ENCODE data around the gene TFPI.

DNA sequence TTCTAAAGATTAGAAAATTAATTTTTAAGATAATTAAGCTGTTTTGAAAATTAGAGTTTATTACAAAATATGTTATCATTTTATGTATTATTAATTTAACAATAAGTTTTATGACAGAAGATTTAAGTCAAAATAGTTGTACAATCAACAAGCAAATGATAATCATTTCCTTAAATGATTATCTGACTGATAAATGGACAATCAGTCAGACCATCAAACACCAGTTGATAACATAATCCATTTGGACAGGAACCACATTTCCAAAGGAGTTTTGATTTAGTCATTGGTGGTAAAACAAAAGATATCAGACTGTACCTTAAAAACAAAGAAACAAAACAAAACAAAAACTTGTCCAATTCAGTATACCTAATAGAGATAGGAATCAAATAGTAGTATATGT lies 1.9 kb downstream of the TFPI start:
- TF ChIP-seq, protein P1, sequence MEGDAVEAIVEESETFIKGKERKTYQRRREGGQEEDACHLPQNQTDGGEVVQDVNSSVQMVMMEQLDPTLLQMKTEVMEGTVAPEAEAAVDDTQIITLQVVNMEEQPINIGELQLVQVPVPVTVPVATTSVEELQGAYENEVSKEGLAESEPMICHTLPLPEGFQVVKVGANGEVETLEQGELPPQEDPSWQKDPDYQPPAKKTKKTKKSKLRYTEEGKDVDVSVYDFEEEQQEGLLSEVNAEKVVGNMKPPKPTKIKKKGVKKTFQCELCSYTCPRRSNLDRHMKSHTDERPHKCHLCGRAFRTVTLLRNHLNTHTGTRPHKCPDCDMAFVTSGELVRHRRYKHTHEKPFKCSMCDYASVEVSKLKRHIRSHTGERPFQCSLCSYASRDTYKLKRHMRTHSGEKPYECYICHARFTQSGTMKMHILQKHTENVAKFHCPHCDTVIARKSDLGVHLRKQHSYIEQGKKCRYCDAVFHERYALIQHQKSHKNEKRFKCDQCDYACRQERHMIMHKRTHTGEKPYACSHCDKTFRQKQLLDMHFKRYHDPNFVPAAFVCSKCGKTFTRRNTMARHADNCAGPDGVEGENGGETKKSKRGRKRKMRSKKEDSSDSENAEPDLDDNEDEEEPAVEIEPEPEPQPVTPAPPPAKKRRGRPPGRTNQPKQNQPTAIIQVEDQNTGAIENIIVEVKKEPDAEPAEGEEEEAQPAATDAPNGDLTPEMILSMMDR (IDR thresholded peaks at IDR 0.05 in 2 of 3, conservative IDR thresholded peaks at IDR 0.05 in 1 of 3; ENCODE audit: borderline replicate concordance in 1 of 3, insufficient read depth in 1 of 3, low read depth in 2 of 3, low read length in 2 of 3): no peak
- TF ChIP-seq FOSL1 (IDR thresholded peaks at IDR 0.05; ENCODE audit: low read depth) (no peak), CEBPB (IDR thresholded peaks at IDR 0.05; ENCODE audit: low read depth) (no peak), MAX (IDR thresholded peaks at IDR 0.05) (no peak), POLR2A (IDR thresholded peaks at IDR 0.05; ENCODE audit: borderline replicate concordance, extremely low read depth, insufficient read depth, insufficient read length) (no peak), EZH2 (IDR thresholded peaks at IDR 0.05) (no peak), POLR2AphosphoS5 (IDR thresholded peaks at IDR 0.05; ENCODE audit: low read depth, low read length) (no peak), RAD21 (IDR thresholded peaks at IDR 0.05; ENCODE audit: low read depth) (no peak), SIN3A (IDR thresholded peaks at IDR 0.05; ENCODE audit: low read depth) (no peak), YY1 (IDR thresholded peaks at IDR 0.05; ENCODE audit: extremely low read depth, insufficient replicate concordance, low read depth, low read length) (no peak), REST (IDR thresholded peaks at IDR 0.05; ENCODE audit: low read depth) (no peak), ZNF274 (IDR thresholded peaks at IDR 0.05; ENCODE audit: low read depth, low read length) (no peak), ZBTB33 (IDR thresholded peaks at IDR 0.05; ENCODE audit: extremely low read depth, insufficient replicate concordance, low read length) (no peak), SRF (IDR thresholded peaks at IDR 0.05; ENCODE audit: low read depth) (no peak)

All from HCT116 (cell line).